NB4 (cell line): ENCODE results near the gene TRIM21.
"Not testable (repeated sequence)": the region's sequence is repeated elsewhere in the genome, so short reads cannot be mapped to it uniquely, and the experiment has no call there.

Experiments
- DNase-seq: peaks from one replicate; pipeline ENCODE4 v3.0.0; 2010; ENCODE audit warnings: low read depth
- H3K4me3 ChIP-seq: one replicate; pipeline ENCODE4 v1.5.1; 2011; ENCODE audit warnings: mild to moderate bottlenecking, low read depth, low read length, moderate library complexity
- CTCF ChIP-seq: IDR thresholded peaks from one replicate; pipeline ENCODE4 v1.5.1; 2012; ENCODE audit warnings: low read depth, low read length
- MYC ChIP-seq: IDR thresholded peaks from 2 replicates; pipeline ENCODE4 v1.6.1; 2011; ENCODE audit warnings: low read depth, low read length
- POLR2A ChIP-seq: IDR thresholded peaks from 2 replicates; pipeline ENCODE4 v1.6.1; 2011; ENCODE audit warnings: mild to moderate bottlenecking; ENCODE audit not compliant: insufficient read length; ENCODE audit errors: extremely low read depth
- TF ChIP-seq, protein P1 (sequence below): IDR thresholded peaks from 2 replicates; pipeline ENCODE4 v1.6.1; 2011; ENCODE audit warnings: low read depth, low read length

Gene TRIM21

GRCh38 chr11:4418403-4418802, 24.9 kb upstream of the TRIM21 start:
- DNase-seq, result no peak
- no peak overlapping the region for H3K4me3 ChIP-seq
- TF ChIP-seq MYC, result no peak
- no peak for TF ChIP-seq POLR2A
- TF ChIP-seq, protein P1, sequence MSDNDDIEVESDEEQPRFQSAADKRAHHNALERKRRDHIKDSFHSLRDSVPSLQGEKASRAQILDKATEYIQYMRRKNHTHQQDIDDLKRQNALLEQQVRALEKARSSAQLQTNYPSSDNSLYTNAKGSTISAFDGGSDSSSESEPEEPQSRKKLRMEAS, result no peak
- no peak for TF ChIP-seq CTCF

DNA sequence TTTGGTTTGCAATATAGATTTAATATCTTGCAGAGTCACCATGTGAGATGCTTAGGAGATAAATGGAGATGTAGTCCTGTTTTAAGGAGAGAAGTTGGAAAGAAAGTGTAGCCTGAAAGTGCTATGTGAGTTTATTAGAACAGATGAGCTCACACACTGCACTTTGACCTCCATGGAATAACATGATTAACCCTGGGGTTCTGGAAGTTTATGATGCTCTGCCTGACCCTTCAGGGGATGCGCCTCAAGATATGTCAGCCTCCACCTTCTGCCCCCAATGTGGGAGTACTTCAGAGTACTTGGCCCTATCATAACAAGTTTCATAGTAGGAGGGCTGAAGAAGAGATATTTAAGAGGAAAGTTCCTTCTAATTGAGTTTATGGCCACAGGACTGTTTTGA, 23.3 kb upstream of the TRIM21 start:
- DNase-seq, result no peak
- no peak overlapping the region for H3K4me3 ChIP-seq
- TF ChIP-seq CTCF (no peak), MYC (no peak), POLR2A (no peak)
- TF ChIP-seq, protein P1, result no peak

GRCh38 chr11:4416306-4416705, 22.8 kb upstream of the TRIM21 start:
- H3K4me3 ChIP-seq, result no peak overlapping the region
- DNase-seq, result no peak
- no peak for TF ChIP-seq POLR2A
- no peak for TF ChIP-seq MYC
- no peak for TF ChIP-seq CTCF
- TF ChIP-seq, protein P1, result no peak

- H3K4me3 ChIP-seq, DNase-seq: not testable (repeated sequence)
Measured at GRCh38 chr11:4406206-4406605, 12.7 kb upstream of the TRIM21 start.

GRCh38 chr11:4393858-4394223, 339 bp upstream of the TRIM21 start:
- TF ChIP-seq POLR2A (no peak), MYC (no peak), CTCF (no peak)
- TF ChIP-seq, protein P1, result no peak
- peak overlapping the region; percentile 88 for H3K4me3 ChIP-seq
- DNase-seq, result no peak

DNA sequence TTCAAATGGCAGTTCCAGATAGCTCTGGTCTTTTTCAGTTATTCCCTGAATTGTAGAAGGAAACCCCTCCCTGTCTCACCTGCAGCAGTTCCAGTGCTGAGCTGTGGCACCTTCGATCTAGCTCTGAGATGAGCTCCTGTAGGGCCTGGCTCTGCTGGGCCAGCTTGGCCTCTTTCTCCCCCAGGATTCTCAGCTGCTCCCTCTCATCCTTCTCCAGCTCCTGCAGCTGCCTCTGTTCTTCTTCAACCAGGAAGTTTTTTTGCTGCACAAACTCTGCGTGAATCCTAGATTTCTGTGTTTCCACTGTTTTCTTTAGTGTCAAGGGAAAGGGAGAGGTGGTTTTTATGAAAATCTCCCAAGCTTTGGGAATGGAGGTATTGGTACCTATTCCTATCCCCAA, 5.3 kb downstream of the TRIM21 start:
- TF ChIP-seq, protein P1, result no peak
- TF ChIP-seq CTCF (no peak), POLR2A (no peak), MYC (no peak)
- no peak for DNase-seq
- H3K4me3 ChIP-seq, result no peak overlapping the region
